GM19455 (cell line): Measurements from ENCODE around the gene ZNF407.
A peak's percentile ranks its signal among the peaks of the same experiment; 100 is the strongest.

Source experiments
- ATAC-seq: cut with Tn5 transposase; IDR thresholded peaks from one replicate; pipeline ENCODE4 v1.9.1; 2021; ENCODE audit not compliant: unreplicated experiment

ZNF407 gene

DNA sequence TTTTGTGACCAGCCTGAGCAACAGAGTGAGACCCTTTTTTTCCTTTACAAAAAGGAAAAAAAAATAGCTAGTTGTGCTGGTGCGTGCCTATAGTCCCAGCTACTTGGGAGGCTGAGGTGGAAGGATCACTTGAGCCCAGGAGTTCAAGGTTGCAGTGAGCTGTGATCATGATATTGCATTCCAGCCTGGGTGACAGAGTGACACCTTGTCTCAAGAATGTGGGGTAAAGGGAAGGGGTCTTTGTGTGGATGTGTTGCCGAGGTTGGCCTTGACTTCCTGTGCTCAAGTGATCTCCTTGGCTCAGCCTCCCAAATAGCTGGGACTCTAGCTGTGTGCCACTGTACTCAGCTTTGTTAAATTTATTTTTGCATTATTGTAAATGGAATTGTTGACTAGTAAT lies 120.6 kb downstream of the ZNF407 start:
- ATAC-seq = no peak

DNA sequence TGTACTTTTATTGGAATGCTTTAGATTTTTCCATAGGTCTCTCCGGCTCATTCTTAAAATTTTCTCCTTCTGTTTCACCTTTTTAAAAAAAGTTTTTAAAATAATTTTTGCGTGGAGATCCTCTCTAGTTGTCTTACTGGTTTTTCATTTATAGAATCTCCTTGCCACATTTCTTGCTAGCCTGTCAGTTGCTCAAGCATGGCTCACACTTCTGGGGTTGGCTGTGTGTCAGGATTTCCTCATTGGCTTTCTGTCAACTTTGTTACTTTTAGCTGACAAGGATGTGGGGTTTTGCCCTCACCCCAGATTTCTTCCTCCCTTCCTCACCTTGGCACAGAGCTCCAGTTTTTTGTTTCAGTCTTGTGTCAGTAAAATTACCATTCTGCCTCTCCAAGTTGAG lies 124.6 kb downstream of the ZNF407 start:
- no peak for ATAC-seq

DNA sequence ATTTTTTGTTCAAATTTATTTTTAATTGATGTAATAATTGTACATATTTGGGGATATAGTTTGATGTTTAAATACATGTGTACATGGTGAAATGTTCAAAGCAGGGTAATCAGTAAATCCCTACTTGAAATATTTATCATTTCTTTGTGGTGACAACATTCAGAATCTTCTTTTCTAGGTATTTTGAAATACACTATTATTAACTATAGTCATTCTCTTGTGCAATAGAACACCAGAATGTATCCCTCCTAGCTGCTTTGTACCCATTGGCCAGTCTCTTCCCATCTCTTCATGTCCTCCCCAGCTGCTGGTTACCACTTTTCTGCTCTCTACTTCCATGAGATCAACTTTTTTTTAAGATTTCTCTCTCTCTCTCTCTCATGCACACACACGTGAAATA lies 126.5 kb downstream of the ZNF407 start:
- ATAC-seq = no peak

DNA sequence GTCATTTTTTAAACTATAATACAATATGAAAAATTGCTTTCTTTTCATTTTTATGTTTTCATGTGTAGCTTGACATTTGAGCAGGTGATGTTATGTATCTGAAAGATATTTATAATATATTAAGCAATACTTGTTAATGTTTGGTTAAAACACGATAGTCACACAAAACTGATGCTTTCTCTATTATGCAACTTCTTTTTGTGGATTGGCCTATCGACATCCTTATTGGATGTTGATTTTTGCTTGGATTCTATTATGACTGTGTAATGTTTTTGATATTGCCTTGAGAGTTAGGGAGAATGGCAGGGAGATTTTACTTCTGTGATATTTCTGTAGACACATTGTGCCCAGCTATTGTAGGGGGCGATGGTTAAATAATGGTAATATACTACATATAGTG lies 128.0 kb downstream of the ZNF407 start:
- no peak for ATAC-seq

DNA sequence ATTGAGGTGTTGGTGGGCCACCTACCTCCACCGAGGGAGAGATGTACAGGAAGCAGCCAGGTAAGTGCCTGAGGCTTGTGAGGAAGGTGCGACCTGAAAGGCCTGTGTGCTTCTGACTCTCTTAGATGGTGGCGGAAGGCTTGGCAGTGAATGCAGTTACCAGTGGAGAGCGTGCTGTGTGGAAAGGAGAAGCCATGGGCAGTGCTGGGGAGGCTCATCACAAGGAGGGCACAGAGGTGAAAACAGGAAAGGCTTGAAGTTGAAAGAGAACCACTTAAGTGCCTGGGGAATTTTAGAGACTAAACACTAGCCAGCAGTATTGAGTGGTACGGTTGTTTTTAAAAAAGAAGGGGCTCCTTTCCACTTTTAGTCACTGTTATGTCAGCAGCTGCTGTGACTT lies 130.9 kb downstream of the ZNF407 start:
- ATAC-seq = no peak

DNA sequence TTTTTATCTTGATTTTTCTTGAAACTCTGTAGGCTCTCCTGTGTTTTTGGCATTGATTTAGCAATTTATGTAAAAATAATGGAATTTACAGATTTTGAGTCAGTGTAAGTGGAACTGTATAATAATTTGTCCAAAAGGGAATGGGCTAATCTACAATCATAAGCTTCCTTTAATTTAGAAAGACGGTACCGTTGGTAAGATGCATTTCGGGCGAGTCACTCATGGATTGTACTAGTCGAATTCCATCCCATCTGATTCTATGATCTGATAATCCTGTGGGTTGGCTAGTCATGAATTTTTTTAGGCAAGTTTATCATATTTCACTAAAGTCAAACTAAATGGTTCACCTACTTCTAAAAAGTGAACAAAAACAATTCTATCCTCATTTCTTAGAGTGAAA lies 133.4 kb downstream of the ZNF407 start:
- ATAC-seq = no peak

DNA sequence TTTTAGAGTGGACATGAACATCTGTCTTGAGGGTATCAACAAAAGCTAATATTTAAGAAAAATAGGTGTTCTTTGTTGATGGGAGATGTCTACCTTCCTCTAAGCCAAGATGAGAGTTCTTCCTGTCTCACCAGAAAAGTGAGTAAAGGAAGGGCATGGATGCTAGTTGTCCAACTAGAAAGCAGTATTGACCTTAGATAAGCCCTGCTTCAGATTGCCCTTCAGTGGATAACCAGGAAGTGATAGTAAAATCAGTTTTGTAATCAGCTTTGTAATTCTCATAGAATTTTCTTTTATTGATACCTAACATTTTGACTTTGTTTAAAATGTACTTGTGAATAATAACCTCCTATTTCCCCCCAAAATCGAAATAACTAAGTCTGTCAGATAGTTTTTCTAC lies 134.7 kb downstream of the ZNF407 start:
- no peak for ATAC-seq

DNA sequence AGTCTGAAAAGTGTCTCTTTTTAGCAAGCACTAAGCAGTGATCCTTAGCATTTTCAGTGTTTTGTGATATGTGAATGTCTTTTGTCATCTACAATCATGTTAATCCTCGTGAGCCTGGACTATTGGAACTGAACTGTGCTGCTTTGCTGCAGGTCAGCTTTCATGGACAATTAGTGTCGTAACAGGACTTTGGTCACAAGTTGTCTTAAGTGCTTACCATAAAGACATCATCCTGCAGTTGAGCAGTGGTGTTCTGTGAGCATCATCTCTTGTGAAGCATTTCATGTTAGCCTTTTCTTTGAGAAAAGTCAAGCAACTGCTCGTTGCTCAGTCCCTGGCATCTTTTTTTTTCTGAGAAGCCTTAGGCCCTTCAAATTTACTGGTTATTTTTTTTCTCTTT lies 135.9 kb downstream of the ZNF407 start:
- ATAC-seq = no peak

DNA sequence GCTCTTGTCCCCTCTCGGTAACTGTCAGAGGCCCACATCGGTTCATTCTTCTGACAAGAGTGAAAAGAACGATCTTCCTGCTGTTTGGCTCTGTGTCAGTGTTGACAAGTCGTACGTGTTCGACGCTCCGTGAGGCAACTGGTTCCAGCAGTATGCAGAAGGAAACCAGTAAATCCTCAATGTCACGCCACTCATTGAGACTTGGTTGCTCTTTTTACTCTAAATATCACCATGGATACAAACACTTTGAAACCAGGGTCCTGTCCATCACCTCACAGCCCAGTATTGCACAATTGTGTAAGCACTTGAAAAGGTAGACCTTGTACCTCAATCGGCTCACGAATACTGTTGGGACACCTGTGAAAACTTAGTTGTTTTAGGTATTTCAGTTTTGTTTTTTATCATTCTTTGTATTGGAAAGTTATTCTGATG lies 136.4 kb downstream of the ZNF407 start:
- ATAC-seq = no peak

DNA sequence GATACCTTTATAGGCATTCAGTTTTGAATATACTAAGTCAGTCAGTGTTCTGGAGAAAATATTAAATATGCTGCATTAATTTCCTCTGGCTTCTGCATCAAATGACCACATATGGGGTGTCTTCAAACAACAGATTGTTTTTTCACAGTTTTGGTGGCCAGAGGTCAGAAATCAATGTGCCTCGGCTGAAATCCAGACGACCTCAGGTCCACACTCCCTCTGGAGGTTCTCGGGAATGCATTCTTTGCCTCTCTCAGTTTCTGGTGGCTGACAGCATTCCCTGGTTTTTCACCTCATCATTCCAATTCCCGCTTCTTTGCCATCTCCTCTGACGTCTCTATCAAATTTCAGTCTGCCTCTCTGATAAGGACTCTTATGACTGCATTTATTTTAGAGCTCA lies 142.3 kb downstream of the ZNF407 start:
- no peak for ATAC-seq

DNA sequence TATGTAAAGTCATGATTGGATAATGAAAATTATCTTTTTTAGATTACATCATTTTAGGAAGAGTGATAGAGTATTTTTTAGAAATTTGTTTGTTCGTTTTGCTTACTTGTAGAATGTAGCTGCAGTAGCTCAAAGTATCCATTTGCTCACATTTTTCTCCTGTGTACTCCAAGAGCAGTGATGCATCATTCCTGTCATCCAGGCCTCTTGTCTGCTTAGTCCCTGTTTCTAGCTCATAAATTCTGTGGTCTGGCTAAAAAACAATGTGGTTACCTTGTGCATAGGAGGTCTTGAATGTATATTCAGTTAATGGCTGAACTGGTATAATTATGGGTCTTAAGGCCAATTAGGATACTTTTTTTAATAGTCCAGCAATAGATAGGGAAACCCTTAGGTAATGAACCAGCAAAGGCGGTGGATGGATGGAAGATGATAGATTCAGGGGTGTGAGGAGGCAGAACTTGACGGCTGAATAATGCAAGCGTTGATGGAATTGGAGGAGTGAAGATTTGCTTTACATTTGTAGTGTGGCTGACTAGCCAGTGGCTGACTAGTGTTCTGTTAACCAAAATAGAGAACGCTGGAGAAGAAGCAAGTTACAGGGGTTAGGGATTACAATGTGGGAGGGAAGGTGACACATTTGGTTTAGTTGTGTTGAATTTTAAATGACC lies 145.0 kb downstream of the ZNF407 start:
- ATAC-seq = no peak

DNA sequence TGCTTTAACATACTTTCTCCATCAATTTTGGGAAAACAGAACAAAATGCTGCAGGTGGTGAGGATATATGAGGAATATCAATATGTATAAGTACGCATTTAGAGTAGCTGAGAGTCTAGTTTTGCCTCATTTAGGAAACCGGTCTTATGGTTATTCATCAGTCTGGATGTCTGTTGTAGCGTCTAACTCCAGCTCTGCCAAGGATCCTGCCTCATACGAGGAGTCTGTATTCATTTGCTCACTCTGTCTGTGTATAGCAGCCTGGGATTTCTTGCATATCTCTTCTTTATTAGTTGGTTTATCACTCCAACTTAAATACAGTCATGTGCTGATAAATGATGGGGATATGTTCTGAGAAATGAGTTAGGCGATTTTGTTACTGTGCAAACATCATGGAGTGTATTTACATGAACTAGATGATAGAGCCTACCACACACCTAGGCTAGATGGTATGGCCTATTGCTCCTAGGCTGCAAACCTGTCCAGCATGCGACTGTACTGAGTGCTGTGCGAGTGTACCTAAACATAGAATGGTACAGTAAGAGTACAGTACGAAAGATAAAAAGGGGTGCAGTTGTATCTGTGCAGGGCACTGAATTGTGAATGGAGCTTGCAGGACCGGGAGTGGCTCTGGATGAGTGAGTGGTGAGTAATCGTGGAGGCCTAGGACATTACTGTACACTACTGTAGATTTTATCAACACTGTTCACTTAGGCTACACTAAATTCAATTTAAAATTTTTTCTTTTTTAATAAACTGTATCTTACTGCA lies 148.1 kb downstream of the ZNF407 start:
- ATAC-seq = no peak

DNA sequence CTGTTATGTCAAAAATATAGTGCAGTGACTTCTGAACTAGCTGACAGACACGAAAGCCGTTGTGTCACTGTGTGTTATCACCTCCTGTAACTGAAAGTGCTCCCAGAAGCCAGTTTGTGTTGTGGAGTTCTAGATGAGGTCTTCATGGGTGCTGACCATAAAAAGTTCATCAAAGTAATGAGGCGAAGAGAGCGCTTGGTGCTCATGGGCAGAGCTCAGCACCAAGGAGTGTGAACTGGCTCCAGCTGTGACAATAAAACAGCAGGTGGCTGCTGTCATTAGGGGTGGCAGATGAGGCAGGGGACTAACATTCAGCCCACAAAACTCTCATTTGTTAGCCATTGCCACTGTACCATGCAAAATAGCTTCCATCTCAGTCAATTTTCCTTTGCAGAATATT lies 151.1 kb downstream of the ZNF407 start:
- no peak for ATAC-seq

DNA sequence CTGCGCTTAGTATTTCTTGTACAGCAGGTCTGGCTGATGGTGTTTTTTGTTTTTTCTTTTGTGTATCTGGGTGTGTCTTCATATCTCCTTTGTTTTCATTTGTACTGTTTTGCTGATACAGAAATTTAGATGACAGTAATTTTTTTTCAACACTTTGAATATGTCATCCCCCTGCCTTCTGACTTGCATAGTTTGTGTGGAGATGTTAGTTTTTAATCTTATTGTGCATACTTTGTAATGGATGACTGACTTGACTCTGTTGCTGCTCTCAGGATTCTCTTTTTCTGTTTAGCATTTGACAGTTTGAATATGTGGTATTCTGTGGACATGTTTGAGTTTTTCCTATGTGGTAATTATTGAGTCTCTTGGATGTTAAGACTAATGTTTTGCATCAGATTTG lies 161.3 kb downstream of the ZNF407 start:
- no peak for ATAC-seq

DNA sequence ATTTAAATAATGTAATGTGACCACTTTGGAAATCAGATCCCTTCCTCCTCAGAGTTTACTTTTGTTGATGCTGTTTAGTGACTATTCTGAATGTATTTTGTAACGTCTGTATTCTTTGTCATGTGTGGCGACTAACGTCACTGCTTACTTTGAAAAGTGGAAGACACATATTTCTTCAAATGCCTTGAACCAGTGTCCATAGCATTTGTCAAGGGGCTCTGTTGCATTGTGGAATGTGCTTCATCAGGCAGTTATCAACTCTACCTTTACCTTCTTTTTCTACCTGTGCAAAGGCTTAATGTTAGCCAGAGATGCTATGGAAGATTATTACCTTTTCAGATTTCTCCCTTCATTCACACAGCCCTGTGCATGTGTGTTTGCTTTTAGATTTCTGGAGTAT lies 162.4 kb downstream of the ZNF407 start:
- ATAC-seq = no peak

DNA sequence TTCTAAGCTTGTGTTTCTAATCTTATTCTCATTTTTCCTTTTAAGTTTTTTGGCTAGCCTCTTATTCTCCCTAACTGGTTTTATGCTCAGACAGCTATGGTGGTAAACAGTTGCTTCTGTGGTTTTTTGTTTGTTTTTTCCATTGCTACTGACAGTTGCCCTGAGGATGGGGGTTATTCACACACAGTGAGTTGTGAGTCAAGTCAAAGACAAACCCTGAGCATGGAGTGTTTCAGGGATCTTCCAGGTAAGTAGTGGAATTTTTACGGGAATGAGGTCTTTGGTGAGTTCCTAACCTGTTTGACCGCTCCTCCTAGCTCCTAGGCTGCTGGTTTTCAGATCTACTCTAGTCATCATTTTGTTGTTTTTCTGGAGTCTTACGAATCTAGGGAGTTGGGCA lies 162.8 kb downstream of the ZNF407 start:
- ATAC-seq = no peak

DNA sequence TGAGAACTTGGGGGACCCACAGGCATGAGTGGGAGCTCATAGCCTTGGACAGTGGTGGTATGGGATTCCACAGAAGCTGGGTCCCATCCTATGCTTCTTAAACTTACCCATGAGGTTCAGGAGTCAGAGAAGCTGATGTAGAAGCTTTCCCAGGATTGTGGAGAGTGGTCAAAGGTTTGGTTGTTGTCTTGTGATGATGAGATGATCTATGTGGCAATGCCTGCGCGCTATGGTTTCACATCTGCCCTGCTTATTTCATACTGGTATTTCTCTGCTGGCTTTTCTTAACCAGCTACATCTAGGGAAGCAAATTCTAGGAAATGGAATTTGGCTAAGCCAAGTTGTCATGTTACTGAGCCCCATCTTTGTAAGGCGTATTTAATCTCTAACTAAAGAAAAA lies 168.6 kb downstream of the ZNF407 start:
- no peak for ATAC-seq

DNA sequence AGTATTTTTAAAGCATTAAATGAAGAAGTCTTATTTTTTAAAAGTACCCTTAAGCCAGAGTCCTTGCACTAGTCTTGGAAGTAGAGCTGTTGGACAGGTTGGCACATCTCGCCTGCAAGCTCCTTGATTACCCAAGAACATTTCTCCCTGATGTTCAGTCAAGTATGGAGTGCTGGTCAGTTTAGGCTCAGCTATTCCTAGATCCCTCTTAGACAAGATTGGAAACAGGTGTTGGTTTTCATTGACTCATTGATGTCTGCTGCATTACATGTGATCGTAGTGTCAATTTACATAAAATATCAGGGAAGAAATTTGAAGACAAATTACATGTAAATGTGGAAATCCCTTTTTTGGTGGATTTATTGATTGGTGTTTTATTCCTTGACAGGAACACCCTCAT lies 170.4 kb downstream of the ZNF407 start:
- no peak for ATAC-seq

DNA sequence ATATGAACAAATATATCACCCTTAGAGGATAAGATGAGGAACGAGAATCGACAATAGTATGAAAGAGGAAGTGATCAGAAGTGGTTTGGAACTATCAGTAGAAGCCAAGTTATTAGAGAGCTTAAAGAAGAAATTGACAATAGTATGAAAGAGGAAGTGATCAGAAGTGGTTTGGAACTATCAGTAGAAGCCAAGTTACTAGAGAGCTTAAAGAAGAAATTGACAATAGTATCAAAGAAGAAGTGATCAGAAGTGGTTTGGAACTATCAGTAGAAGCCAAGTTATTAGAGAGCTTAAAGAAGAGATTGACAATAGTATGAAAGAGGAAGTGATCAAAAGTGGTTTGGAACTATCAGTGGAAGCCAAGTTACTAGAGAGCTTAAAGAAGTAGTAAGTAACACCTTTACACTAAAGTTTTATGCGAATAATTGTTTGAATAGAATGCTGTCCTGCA lies 175.5 kb downstream of the ZNF407 start:
- ATAC-seq = peak; percentile 68

DNA sequence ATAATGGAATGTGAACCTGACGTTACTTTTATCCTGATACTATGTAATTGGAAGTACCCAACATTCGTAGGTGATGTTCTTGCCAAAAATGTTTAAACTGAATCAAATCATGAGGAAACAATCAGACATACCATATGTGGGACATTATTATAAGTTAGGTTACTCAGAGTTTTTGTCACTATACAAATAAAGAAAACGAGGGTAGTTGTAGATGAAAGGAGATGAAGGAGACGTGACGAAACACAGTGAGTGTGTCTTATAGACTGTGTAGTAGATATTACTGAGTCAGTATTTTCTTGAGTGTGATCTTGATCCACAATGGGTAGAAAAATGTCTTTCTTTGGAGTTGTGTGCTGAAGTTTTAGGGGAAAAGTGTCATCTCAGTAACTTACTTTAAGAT lies 176.8 kb downstream of the ZNF407 start:
- no peak for ATAC-seq

DNA sequence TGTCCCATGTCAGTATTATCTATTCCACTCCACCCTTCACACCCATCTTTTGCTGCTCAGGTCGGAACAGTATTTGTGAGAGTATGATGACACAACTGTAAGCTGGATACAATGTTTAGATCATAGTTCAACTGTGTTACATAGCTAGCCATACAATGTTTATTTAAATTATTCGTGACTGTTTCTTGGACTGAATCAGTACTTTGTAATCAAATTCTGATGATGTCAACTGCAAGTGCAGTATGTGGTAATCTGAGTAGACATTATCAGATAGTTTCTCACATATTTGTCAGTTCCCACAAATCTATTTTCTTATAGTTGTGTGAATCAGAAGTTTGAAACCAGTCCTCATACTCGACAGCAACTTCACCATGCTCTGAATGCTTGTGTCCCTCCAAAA lies 177.6 kb downstream of the ZNF407 start:
- ATAC-seq = no peak

DNA sequence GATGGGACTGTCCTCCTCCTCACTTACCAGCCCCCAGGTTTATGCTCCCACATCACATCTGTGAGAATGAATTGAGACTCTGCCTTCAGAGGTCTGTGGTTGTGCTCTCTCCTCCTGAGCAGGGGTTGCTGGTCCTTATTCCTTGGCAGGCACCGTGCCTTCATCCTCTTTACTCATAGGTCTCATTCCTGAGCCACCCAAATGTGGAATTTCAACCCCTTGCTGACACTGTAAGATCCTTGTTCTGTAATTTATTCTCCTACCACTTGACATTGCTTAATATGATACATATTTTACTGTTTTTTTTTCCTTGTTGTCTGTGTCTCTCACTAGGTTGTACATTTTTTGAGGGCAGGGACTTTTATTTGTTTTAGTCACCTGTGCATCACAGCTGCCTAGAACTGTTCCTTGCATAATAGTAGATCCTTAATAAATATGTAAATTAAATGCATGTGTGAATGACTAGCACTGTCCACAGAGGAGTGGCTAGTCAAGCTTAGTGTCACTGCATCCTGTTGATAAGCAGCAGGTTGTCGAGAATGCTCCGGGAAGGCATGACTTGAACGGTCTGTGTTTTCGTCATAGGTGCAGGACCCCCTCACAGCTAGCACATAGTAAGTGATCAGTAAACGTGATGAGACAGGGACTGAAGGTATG lies 180.6 kb downstream of the ZNF407 start:
- no peak for ATAC-seq
